Stimulated activated CD4-positive, alpha-beta T cell treated with anti-CD3 and anti-CD28 coated beads, Interleukin-4, amount 100 ng/mL, for 48 hours (primary cell): Measurements from ENCODE around the gene PEX5L.

Experiments
- DNase-seq, 2 donors: peaks; one replicate each; pipeline ENCODE4 v3.0.0-alpha.2; 2020; ENCODE audit warnings: low read depth in 2 of 2

Gene PEX5L

DNA sequence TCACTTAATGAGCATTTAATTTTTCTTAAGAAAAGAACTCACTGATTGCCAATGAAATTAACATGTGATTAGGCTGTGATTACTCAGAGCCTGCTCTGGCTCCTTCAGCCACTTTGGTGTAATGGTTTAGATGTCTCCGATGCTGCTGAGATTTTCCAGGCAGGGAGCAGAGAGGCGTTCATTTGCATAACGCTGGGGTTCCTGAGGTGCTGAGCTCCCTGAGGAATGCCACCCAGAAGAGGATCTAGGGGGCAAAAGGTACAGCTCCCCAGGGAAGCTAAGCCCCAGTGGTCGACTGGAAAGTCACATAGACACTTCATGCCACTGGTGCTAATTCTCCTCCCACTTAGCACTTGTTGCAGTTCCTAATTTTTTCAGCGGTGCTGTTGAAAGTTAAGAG lies 264.4 kb downstream of the PEX5L start:
- no peak for DNase-seq

DNA sequence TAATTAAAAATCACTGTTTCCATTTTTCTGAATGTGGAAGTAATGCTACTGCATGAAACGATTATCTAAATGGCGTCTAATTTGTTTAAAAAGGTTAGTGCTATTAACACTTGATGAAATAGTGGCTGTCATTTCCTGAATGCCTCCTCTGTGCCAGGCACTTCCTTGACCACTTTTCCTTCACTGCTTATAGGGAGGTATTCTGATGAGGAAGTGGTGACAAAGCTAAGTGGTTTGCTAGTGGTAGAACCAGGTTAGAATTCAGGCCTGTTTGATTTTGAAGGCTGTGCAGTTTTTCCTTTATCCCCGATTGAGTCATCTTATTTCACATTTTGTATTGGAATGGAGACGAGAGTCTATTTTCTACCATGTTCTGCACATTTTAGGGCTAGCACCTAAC lies 264.9 kb downstream of the PEX5L start:
- no peak for DNase-seq

DNA sequence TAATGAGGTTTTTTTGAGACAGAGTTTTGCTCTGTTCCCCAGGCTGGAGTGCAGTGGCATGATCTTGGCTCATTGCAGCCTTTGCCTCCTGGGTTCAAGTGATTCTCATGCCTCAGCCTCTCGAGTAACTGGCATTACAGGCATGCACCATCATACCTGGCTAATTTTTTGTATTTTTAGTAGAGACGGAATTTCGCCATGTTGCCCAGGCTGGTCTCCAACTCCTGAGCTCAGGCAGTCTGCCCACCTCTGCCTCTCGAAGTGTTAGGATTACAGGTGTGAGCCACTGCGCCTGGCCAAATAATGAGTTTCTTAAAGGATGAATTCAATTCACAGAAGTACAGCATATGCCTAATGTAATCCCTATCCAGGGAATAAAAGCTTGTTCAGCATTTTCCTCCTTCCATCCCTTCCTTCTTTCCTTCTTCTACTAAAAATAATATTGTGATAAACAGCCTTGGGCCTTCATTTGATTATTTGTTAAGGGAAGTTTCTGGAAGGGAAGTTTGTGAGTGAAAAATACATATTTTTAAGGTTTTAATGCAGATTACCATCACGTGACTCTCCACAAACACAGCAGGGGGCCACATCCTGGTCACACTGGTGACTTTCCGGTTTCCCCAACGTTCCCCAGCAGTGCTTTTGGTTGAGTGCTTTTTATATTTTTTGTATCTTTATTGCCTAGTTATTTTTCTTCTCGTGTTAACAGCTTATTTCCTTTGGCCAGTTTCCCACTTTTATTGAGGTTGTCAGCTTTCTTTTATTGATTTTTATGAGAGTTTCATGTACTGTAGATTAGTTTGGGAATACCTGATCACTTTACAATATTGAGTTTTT lies 267.1 kb downstream of the PEX5L start:
- no peak for DNase-seq

DNA sequence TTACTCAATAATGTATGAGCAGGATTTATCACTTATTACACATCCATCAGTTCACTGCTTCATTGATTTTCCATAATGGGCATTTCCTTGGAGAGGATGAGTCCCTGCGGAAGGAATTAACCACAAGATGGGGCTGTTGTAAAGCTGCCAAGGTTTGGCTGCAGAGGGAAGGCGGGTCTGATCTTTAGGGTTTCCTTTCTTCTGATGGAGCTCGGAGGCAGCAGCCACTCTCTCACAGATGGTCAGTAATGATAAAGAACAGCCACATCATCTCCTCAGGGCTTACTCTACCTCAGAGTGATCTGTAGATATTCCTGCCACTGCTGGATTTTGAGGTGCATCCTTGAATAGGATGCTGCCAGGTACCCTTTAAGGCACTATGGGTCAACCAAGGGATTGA lies 268.7 kb downstream of the PEX5L start:
- no peak for DNase-seq

DNA sequence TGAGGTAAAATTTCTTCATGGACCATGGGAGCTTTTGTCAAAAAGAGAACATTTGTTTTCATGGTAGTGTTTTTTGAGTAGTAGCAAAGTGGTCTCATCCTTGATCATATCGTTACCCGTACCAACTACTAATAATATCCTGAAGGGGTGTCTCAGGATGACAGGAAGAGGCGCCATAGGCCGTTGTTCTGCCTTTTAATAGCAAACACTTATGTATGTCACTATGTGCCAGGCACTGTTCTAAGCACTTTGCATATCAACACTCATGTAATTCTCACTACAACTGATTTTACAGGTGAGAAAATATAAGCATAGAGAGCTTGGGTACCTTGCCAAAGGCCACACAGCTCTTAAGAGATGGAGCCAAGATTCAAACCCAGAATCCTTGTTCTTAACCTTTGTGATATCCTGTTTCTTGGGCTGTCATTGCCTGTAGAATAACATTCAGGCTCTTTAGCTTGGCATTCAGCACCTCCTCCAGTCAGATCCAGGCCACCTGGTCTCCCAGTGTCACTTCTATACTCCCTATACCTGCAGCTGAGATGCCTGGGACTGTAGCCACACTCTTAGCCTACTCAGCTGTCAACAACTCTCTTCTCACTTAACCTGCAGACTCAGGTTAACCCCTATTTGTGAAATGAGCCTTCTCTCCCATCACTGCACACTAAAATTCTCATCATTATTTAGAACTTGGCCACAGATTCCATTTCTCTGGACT lies 270.2 kb downstream of the PEX5L start:
- DNase-seq = no peak

DNA sequence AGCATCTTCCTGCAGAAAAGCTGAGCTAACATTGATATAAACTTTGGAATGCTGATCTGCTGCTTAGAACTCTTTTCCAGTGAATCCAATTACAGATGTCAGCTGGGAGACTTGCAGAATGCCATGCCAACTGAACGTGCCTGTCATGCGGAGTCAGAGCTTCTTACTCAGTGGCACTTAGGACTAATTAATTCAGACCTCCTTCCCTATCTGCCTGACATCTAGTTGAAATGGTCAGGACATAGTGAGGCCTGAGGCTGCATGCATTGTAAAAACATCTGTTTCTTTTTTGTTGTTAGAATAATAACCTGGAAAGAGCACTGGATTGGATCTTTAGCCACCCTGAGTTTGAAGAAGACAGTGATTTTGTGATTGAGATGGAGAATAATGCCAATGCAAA lies 271.3 kb downstream of the PEX5L start:
- DNase-seq = no peak

DNA sequence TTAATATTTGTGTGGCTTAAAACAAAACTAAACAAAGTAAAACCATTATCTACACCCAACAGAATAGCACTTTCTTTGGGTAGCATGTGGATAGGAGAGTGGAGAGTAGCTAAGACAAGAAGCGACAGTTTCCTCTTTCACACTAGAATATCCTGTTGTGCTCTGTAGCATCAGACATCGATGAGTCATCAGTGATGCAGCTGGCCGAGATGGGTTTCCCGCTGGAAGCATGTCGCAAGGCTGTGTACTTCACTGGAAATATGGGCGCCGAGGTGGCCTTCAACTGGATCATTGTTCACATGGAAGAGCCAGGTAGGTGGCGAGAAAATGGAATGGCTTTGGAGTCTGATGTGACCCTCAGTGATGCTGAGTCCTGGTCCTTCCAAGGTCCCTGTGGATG lies 275.8 kb downstream of the PEX5L start:
- no peak for DNase-seq

DNA sequence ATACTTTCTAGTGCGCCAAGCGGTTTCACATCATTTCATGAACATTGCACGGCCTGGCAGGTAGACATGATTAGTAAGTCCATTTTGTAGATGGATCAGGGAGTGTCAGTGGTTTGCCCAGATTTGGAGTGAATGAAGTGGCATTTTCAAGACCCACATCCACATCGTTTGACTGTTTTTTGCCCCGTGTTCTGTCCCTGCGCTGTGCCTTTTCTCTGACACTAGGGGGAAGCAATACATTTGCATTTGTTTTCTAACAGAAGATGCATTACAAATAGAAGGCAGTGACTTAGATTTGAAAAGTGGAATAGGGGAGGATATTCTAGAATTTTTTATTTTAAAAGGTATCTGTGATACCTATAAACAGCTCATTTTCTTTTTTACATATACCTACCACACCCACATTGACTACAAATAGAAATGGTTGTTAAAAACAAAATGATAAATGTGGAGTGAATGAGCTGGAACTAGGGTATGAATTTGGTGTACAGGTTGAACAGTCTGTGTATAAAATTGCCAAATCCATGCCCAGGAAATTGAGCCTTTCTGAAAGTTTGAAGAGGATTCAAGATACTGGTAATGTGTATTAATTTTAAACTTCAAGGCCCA lies 285.9 kb downstream of the PEX5L start:
- DNase-seq = peak in 1 of 2 donors; percentile 3

DNA sequence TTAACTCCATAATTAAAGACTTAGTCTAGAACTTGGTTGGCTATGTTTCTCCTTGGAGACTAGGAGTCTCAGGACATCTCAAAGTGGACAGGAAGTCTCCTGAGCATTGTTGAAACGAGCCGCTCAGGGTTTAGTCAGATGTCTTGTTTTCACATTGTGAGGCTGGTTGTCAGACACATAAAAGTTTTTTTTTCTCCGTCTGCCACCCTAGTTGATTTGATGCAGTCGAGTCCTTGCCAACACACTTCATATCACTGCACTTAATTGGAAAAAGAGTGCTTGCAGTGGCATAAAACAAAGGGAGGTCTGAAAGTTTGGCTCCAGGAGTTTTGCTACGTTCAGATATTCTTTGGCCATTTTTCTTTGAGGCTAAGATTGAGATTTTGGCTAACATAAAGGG lies 291.0 kb downstream of the PEX5L start:
- DNase-seq = no peak

DNA sequence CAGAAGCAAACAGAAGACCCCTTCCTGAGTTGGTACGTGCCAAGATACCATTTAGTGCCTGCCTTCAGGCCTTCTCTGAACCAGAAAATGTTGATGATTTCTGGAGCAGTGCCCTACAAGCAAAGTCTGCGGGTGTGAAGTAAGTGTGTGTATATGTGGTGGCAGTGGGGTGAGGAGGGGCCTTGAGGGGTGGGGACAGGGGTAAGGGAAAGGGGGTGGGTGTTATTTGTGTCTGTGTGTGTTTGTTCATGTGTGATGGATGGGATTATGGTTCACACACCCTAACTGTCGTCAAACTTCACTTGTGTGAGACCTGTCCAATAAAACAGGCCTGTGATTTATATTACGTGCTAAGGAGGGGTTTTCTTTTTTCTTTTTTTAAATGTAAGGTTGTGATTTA lies 291.7 kb downstream of the PEX5L start:
- DNase-seq = no peak
